Endothelial cell (in vitro differentiated cells): ENCODE data around the gene MYO16. TPM values are rescaled to one million over a fixed set of nuclear protein-coding genes. Genes with fewer than 3 reads are reported as not detected.

ENCODE experiments used
- DNase-seq: peaks from one replicate; pipeline ENCODE4 v3.0.0; 2021; ENCODE audit warnings: low spot score
- H3K27ac Mint-ChIP-seq: one replicate; pipeline ENCODE4 v1.8.0; 2021; ENCODE audit warnings: mixed read lengths, inconsistent platforms; ENCODE audit not compliant: unreplicated experiment
- H3K27me3 Mint-ChIP-seq: one replicate; pipeline ENCODE4 v1.8.0; 2021; ENCODE audit warnings: mild to moderate bottlenecking, moderate library complexity, mixed read lengths, inconsistent platforms; ENCODE audit not compliant: unreplicated experiment
- H3K36me3 Mint-ChIP-seq: one replicate; pipeline ENCODE4 v1.8.0; 2021; ENCODE audit warnings: mild to moderate bottlenecking, low read depth, mixed read lengths, inconsistent platforms; ENCODE audit not compliant: unreplicated experiment
- H3K4me1 Mint-ChIP-seq: one replicate; pipeline ENCODE4 v1.8.0; 2021; ENCODE audit warnings: mild to moderate bottlenecking, mixed read lengths, inconsistent platforms; ENCODE audit not compliant: unreplicated experiment
- H3K4me3 Mint-ChIP-seq: one replicate; pipeline ENCODE4 v1.8.0; 2021; ENCODE audit warnings: mild to moderate bottlenecking, mixed read lengths, inconsistent platforms; ENCODE audit not compliant: unreplicated experiment
- H3K9me3 Mint-ChIP-seq: one replicate; pipeline ENCODE4 v1.8.0; 2021; ENCODE audit warnings: mixed read lengths, inconsistent platforms; ENCODE audit not compliant: unreplicated experiment
- CTCF ChIP-seq: fragments of 200-600 bp; sonication (generic); IDR thresholded peaks from one replicate; pipeline ENCODE4 v1.5.0; 2021; ENCODE audit warnings: antibody characterized with exemption; ENCODE audit not compliant: unreplicated experiment
- total RNA-seq: library from RNA; stranded (reverse); fragmentation: NEBNext Ultra II Directional; extraction: Animal tissue kit (Norgen Biotek cat#: 25700); gene quantifications from one replicate; pipeline ENCODE4 v1.2.1, GENCODE V29; 2021; ENCODE audit not compliant: unreplicated experiment

The MYO16 gene
- total RNA-seq, 1 donor from 2014 or later, result 1.4 TPM

GRCh38 chr13:109026266-109026665 is 396.9 kb downstream of the MYO16 start:
- Mint-ChIP-seq H3K4me1 (no peaks in the 10 kb centered on the region), H3K4me3 (no peak overlapping the region), H3K27me3 (no peaks in the 10 kb centered on the region), H3K27ac (no peak overlapping the region), H3K9me3 (no peaks in the 10 kb centered on the region), H3K36me3 (no peaks in the 10 kb centered on the region)
- no peak for DNase-seq
- no peak for TF ChIP-seq CTCF

GRCh38 chr13:109028624-109029023 is 399.2 kb downstream of the MYO16 start:
- no peaks in the 10 kb centered on the region for H3K9me3 Mint-ChIP-seq
- H3K4me3 Mint-ChIP-seq, result no peak overlapping the region
- H3K27ac Mint-ChIP-seq, result no peak overlapping the region
- no peak for DNase-seq
- H3K36me3 Mint-ChIP-seq, result no peaks in the 10 kb centered on the region
- H3K27me3 Mint-ChIP-seq, result peaks cover 2% of the 10 kb centered on the region
- H3K4me1 Mint-ChIP-seq, result no peaks in the 10 kb centered on the region
- TF ChIP-seq CTCF, result no peak

GRCh38 chr13:109033090-109033489 is 403.7 kb downstream of the MYO16 start:
- Mint-ChIP-seq H3K4me3 (no peak overlapping the region), H3K4me1 (no peaks in the 10 kb centered on the region), H3K27me3 (peaks cover 5% of the 10 kb centered on the region), H3K9me3 (no peaks in the 10 kb centered on the region), H3K36me3 (no peaks in the 10 kb centered on the region), H3K27ac (no peak overlapping the region)
- no peak for TF ChIP-seq CTCF
- DNase-seq, result no peak

GRCh38 chr13:109036078-109036780 is 406.8 kb downstream of the MYO16 start:
- Mint-ChIP-seq H3K36me3 (no peaks in the 10 kb centered on the region), H3K9me3 (no peaks in the 10 kb centered on the region), H3K4me1 (no peaks in the 10 kb centered on the region), H3K27ac (no peak overlapping the region), H3K27me3 (peaks cover 6% of the 10 kb centered on the region), H3K4me3 (no peak overlapping the region)
- no peak for DNase-seq
- TF ChIP-seq CTCF, result no peak

- Mint-ChIP-seq H3K36me3 (no peaks in the 10 kb centered on the region), H3K27me3 (peaks cover 4% of the 10 kb centered on the region), H3K9me3 (no peaks in the 10 kb centered on the region), H3K27ac (no peak overlapping the region), H3K4me3 (no peak overlapping the region), H3K4me1 (peaks cover 4% of the 10 kb centered on the region)
- no peak for TF ChIP-seq CTCF
- no peak for DNase-seq
These were observed 414.2 kb downstream of the MYO16 start for GRCh38 chr13:109043636-109044035.
